Activated gamma-delta T cell treated with Interleukin-2 at 50 U/mL for 16 hours (primary cell): ENCODE measurements around the gene UFC1.

Experiments
- DNase-seq: peaks from one replicate; pipeline ENCODE4 v3.0.0-alpha.2; 2020

The UFC1 gene

GRCh38 chr1:161196111-161196510, 42.3 kb downstream of the UFC1 start:
- DNase-seq: no peak

- no peak for DNase-seq
Measured at GRCh38 chr1:161196521-161197451, 43.0 kb downstream of the UFC1 start.

GRCh38 chr1:161197560-161198193, 43.9 kb downstream of the UFC1 start:
- no peak for DNase-seq

- DNase-seq: no peak
Measured at GRCh38 chr1:161198194-161198896, 44.6 kb downstream of the UFC1 start.

GRCh38 chr1:161198897-161199431, 45.2 kb downstream of the UFC1 start, which contains the start of gene ADAMTS4:
Gene ADAMTS4, minus strand, starts transcription at chr1:161199054. Its CDS starts 427 bp downstream, at chr1:161198627.
- no peak for DNase-seq

GRCh38 chr1:161199506-161200139, 45.8 kb downstream of the UFC1 start:
- no peak for DNase-seq

- no peak for DNase-seq
Measured at GRCh38 chr1:161200421-161200991, 46.7 kb downstream of the UFC1 start.

GRCh38 chr1:161200992-161201835, 47.4 kb downstream of the UFC1 start:
- DNase-seq: no peak

- peak; percentile 95 for DNase-seq
Measured at GRCh38 chr1:161201836-161202712, 48.3 kb downstream of the UFC1 start, which contains the start of gene NDUFS2. Gene NDUFS2, plus strand, starts transcription at chr1:161202367. Its CDS starts 19 bp downstream, at chr1:161202386.

- no peak for DNase-seq
Measured at GRCh38 chr1:161206411-161207140, 52.8 kb downstream of the UFC1 start.

- no peak for DNase-seq
Measured at GRCh38 chr1:161207173-161207572, 53.4 kb downstream of the UFC1 start.
